ENCODE measurements around the gene RHOXF2.

The RHOXF2 gene

GRCh38 chrX:120200851-120201250, 42.4 kb downstream of the RHOXF2 start:
- DNase-seq (ENCODE audit: low read depth), result no peak

DNA sequence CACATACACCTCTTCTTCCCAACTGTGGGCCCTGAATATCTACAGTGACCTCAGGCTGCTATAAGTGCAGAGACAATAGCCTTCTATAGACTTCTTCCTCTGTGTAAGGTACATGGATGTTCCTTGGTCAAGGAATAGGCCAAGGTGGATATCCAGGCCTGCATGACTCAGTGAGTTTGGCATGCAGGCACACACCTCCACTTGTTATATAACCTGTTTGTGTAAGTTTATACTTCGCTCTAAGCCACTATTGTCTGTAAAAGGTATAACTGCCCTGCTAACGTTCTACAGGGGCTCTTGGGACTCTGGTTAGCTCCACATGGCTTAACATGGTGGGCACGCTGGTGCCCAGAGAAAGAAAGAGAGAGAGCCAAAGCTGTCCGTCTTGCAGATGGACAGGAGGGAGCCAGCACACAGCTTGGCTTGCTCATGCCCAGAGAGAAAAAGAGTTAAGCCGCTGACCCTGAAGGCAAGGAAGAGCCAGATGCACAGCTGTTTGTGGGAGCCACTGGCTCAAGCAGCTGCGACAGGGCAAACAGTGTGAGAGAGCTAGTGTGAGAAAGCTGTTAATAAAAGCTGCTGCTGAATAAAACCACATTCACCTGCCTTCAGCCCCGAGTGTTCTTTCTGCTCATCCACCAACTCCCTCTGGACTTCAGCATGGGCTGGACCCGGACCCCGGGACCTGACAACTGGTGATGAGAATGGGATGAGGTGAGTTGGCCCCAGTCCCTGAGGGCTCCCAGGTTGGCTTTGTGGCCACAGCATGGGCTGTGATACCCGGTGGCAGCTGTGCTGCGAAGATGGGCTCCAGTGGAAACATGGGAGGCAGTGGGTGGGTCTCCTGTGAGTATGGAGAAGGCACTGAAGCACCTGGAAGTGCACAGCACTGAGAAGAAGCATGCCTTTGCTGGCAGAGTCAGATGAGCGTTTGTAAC, 47.7 kb downstream of the RHOXF2 start:
- DNase-seq (ENCODE audit: low read depth), result no peak

- no peak for DNase-seq (ENCODE audit: low read depth)
Observed at GRCh38 chrX:120207009-120207605, 48.7 kb downstream of the RHOXF2 start.

- DNase-seq (ENCODE audit: low read depth), result peak; percentile 35
Observed at GRCh38 chrX:120213438-120214265, 55.2 kb downstream of the RHOXF2 start.

Measured in stimulated activated CD8-positive, alpha-beta memory T cell treated with anti-CD3 and anti-CD28 coated beads, Interleukin-4, amount 100 ng/mL, for 24 hours (primary cell).